ENCODE results near the gene MMP7. TPM values are rescaled to one million over a fixed set of nuclear protein-coding genes. Genes with fewer than 3 reads are reported as not detected.

The MMP7 gene
- total and polyA plus RNA-seq, 2 donors (not counting 3 experiments of a cell fraction or from before 2014, with no cell fraction given) = 0.65 TPM; not detected in 1

GRCh38 chr11:102555091-102555490 is 24.5 kb upstream of the MMP7 start:
- no TSS peak for BruUV-seq (replicated peaks)
- intact Hi-C loops (cut with micrococcal nuclease) = no loop called here
- Histone ChIP-seq H3K4me3 (replicated peaks in 1 of 3; ENCODE audit: insufficient read depth in 1 of 3, low read depth in 1 of 3, low read length in 3 of 3) (no peak overlapping the region), H3K4me1 (ENCODE audit: control insufficient read depth, extremely low read depth, insufficient read depth, low read length) (no peaks in the 10 kb centered on the region), H3K9me3 (replicated peaks; ENCODE audit: control insufficient read depth, insufficient read depth, low read length) (no peaks in the 10 kb centered on the region), H2AFZ (ENCODE audit: low read depth, low read length) (no peak overlapping the region), H3K9me1 (replicated peaks; ENCODE audit: control insufficient read depth, extremely low read depth, insufficient read depth, low read length) (no peaks in the 10 kb centered on the region), H3K9ac (replicated peaks; ENCODE audit: extremely low read depth, insufficient read depth, low read length) (no peak overlapping the region), H3K27me3 (ENCODE audit: control insufficient read depth in 2 of 2, insufficient read depth in 2 of 2, low read length in 2 of 2) (no peaks in the 10 kb centered on the region), H3K79me2 (ENCODE audit: control insufficient read depth, insufficient read depth, low read length) (no peaks in the 10 kb centered on the region), H3K36me3 (ENCODE audit: control insufficient read depth in 2 of 2, extremely low read depth in 1 of 2, insufficient read depth in 2 of 2, low read length in 2 of 2) (no peaks in the 10 kb centered on the region), H3K4me2 (ENCODE audit: insufficient read depth, low read length) (no peak overlapping the region), H4K20me1 (replicated peaks; ENCODE audit: control insufficient read depth, extremely low read depth, insufficient read depth, low read length) (no peaks in the 10 kb centered on the region), H3K27ac (ENCODE audit: insufficient read depth, low read depth, low read length) (no peak overlapping the region)
- TF ChIP-seq MAX (IDR thresholded peaks at IDR 0.05; ENCODE audit: insufficient read depth, insufficient read length) (no peak), POLR2AphosphoS5 (IDR thresholded peaks at IDR 0.05; ENCODE audit: insufficient read depth, low read depth, low read length) (no peak), JUN (IDR thresholded peaks at IDR 0.05; ENCODE audit: borderline replicate concordance, insufficient read depth, insufficient read length, low read depth) (no peak), EZH2 (IDR thresholded peaks at IDR 0.05; ENCODE audit: borderline replicate concordance, low read depth, low read length, severe bottlenecking) (no peak), CTCF (IDR thresholded peaks at IDR 0.05; ENCODE audit: extremely low read depth in 1 of 2, insufficient read depth in 1 of 2, low read depth in 1 of 2, low read length in 2 of 2) (no peak), GATA2 (IDR thresholded peaks at IDR 0.05; ENCODE audit: insufficient read depth, insufficient read length, low read depth, low read length) (no peak), FOS (IDR thresholded peaks at IDR 0.05; ENCODE audit: borderline replicate concordance, insufficient read depth, low read length) (no peak), POLR2A (IDR thresholded peaks at IDR 0.05; ENCODE audit: low read depth, low read length) (no peak), MYC (IDR thresholded peaks at IDR 0.05; ENCODE audit: low read depth, low read length) (no peak)
- ChIA-PET POLR2A (no interaction called here), CTCF (interaction anchor here (0.9 to 1.5 kb wide), 4 partner anchors 9 to 65 kb away, joined by 3 to 10 read pairs (median 3); no protein-coding TSS in a partner anchor)
- DNase-seq (ENCODE audit: low read depth, low spot score) = no peak
- no peak for FAIRE-seq
- dilution Hi-C loops (cut with MboI; ENCODE audit: extremely low pct_ligation_motif_present, low sequenced_read_pairs) = no loop called here
